HepG2 (cell line): Measurements from ENCODE around the gene NFAT5. TPM values are rescaled to one million over a fixed set of nuclear protein-coding genes. Genes with fewer than 3 reads are reported as not detected.
A peak's percentile ranks its signal among the peaks of the same experiment; 100 is the strongest.

Experiments
- ARID5B ChIP-seq: IDR thresholded peaks from 2 replicates; pipeline ENCODE4 v1.4.0; 2020; ENCODE audit warnings: mild to moderate bottlenecking, missing genetic modification reagents
- ATF4 ChIP-seq, 2 experiments: fragments of 450-650 bp in 1 of 2; sonication (generic) in 1 of 2; formaldehyde crosslinking; IDR thresholded peaks; 2 replicates each; pipeline versions ENCODE4 v1.5.0 to v1.8.0; 2020 to 2022; ENCODE audit warnings: mild to moderate bottlenecking in 1 of 2, missing genetic modification reagents in 1 of 2
- CREM ChIP-seq, 2 experiments: sonication (generic) in 1 of 2; formaldehyde crosslinking in 1 of 2; IDR thresholded peaks; 2 replicates each; pipeline versions ENCODE4 v1.4.0 to v1.6.1; 2016 to 2020; ENCODE audit warnings: antibody characterized with exemption in 1 of 2, mild to moderate bottlenecking in 1 of 2, missing genetic modification reagents in 1 of 2
- DBP ChIP-seq: sonication (generic); formaldehyde crosslinking; IDR thresholded peaks from 2 replicates; pipeline ENCODE4 v1.4.0; 2020; ENCODE audit warnings: missing genetic modification reagents; ENCODE audit errors: not compliant biosample characterization
- GATAD2A ChIP-seq: IDR thresholded peaks from 2 replicates; pipeline ENCODE4 v1.6.1; 2016
- KLF11 ChIP-seq: IDR thresholded peaks from 2 replicates; pipeline ENCODE4 v1.6.1; 2016; ENCODE audit warnings: missing compliant biosample characterization
- MAFK ChIP-seq, 2 experiments: IDR thresholded peaks in 1 of 2; conservative IDR thresholded peaks in 1 of 2; 2 replicates each; pipeline ENCODE4 v1.6.1; 2011; ENCODE audit warnings: improper control_type of control experiment in 2 of 2, low read length in 2 of 2
- MED8 ChIP-seq: sonication (generic); formaldehyde crosslinking; IDR thresholded peaks from 2 replicates; pipeline ENCODE4 v1.8.1; 2023; ENCODE audit warnings: mild to moderate bottlenecking, missing genetic modification reagents; ENCODE audit not compliant: insufficient replicate concordance
- SOX5 ChIP-seq: IDR thresholded peaks from 2 replicates; pipeline ENCODE4 v1.6.1; 2016; ENCODE audit warnings: borderline replicate concordance
- ZBTB33 ChIP-seq: sonication (generic); formaldehyde crosslinking; IDR thresholded peaks from 2 replicates; pipeline ENCODE4 v1.4.0; 2020; ENCODE audit warnings: missing genetic modification reagents
- ZBTB37 ChIP-seq: sonication (generic); formaldehyde crosslinking; IDR thresholded peaks from 2 replicates; pipeline ENCODE4 v1.4.0; 2020; ENCODE audit warnings: mild to moderate bottlenecking, missing genetic modification reagents
- ZHX1 ChIP-seq: sonication (generic); formaldehyde crosslinking; IDR thresholded peaks from 2 replicates; pipeline ENCODE4 v1.8.1; 2022; ENCODE audit warnings: low read depth, mild to moderate bottlenecking, missing genetic modification reagents
- ZNF513 ChIP-seq: sonication (generic); formaldehyde crosslinking; conservative IDR thresholded peaks from 2 replicates; pipeline ENCODE4 v1.5.0; 2020; ENCODE audit warnings: missing genetic modification reagents
- polyA plus RNA-seq, 8 experiments: library from polyadenylated mRNA; depleted of rRNA in 3 of 8; stranded (reverse) in 7 of 8; unstranded in 1 of 8; fragments of >200 nt; fragmentation: Illumina TruSeq in 4 of 8; extraction: Trizol in 4 of 8; gene quantifications; 2 replicates each; pipeline versions ENCODE4 v1.2.1 to v1.2.3, GENCODE V29; 2011 to 2016; ENCODE audit warnings: low read depth in 4 of 8, missing spikeins in 1 of 8, mixed read lengths in 1 of 8; ENCODE audit not compliant: insufficient read depth in 1 of 8
- total RNA-seq, 5 experiments: library from RNA; depleted of rRNA; stranded (reverse); fragments of >200 nt; fragmentation: Illumina TruSeq; extraction: Trizol; gene quantifications; 2 replicates each; pipeline ENCODE4 v1.2.3, GENCODE V29; 2016; ENCODE audit warnings: low read depth in 1 of 5

The NFAT5 gene
- total and polyA plus RNA-seq, 2 of the 13 experiments (the other 11 are each of a cell fraction or from before 2014, with no cell fraction given): 20.5 to 54.3 TPM

GRCh38 chr16:69680358-69680757 lies 114.6 kb downstream of the NFAT5 start (continued):
- TF ChIP-seq CREM (IDR thresholded peaks at IDR 0.05): peak; percentile 77
- TF ChIP-seq CREM (CRISPR knock-in tag; IDR thresholded peaks at IDR 0.05): no peak
- TF ChIP-seq ARID5B (CRISPR knock-in tag): peak; percentile 74
- no peak for TF ChIP-seq DBP
- TF ChIP-seq MAFK (conservative IDR thresholded peaks at IDR 0.05 in 1 of 2, IDR thresholded peaks at IDR 0.05 in 1 of 2; ENCODE audit: low read length in 2 of 2): peak; percentile 96
- TF ChIP-seq ZNF513 (CRISPR knock-in tag): no peak
- no peak for TF ChIP-seq KLF11 (CRISPR knock-in tag)
- TF ChIP-seq MED8 (CRISPR knock-in tag): no peak
- TF ChIP-seq SOX5 (CRISPR knock-in tag): peak; percentile 50; the same call in 1 of the 2 replicates
- TF ChIP-seq ZBTB37 (CRISPR knock-in tag): no peak
- TF ChIP-seq GATAD2A (CRISPR knock-in tag): peak; percentile 84
- peak in 1 of 2 experiments; percentile 66; a peak in 2 of 4 replicates for TF ChIP-seq ATF4 (CRISPR knock-in tag; IDR thresholded peaks at IDR 0.05)
- no peak for TF ChIP-seq ZBTB33 (CRISPR knock-in tag)
- TF ChIP-seq ZHX1 (CRISPR knock-in tag): no peak
